Parathyroid adenoma (tissue), 2 donors: Measurements from ENCODE around the gene RNU1-3.
"Not testable (repeated sequence)": the region's sequence is repeated elsewhere in the genome, so short reads cannot be mapped to it uniquely, and the experiment has no call there.

Experiments used
- H2AFZ ChIP-seq: fragments of 300-600 bp; sonication (generic); one replicate; pipeline ENCODE4 v1.7.0; 2017; ENCODE audit warnings: antibody characterized with exemption, mild to moderate bottlenecking
- H3K27ac ChIP-seq: fragments of 300-600 bp; sonication (generic); one replicate; pipeline ENCODE4 v1.7.0; 2017
- H3K27me3 ChIP-seq: fragments of 300-600 bp; sonication (generic); one replicate; pipeline ENCODE4 v1.7.0; 2017; ENCODE audit warnings: low read length; ENCODE audit not compliant: control insufficient read depth, insufficient read depth
- H3K36me3 ChIP-seq: fragments of 300-600 bp; sonication (generic); one replicate; pipeline ENCODE4 v1.7.0; 2017; ENCODE audit warnings: low read length; ENCODE audit not compliant: control insufficient read depth, insufficient read depth
- H3K4me1 ChIP-seq: fragments of 300-600 bp; sonication (generic); one replicate; pipeline ENCODE4 v1.7.0; 2017; ENCODE audit warnings: control low read depth
- H3K4me2 ChIP-seq: fragments of 300-600 bp; sonication (generic); one replicate; pipeline ENCODE4 v1.7.0; 2017; ENCODE audit warnings: low read length
- H3K4me3 ChIP-seq: fragments of 300-600 bp; sonication (generic); one replicate; pipeline ENCODE4 v1.7.0; 2017; ENCODE audit warnings: low read depth, low read length
- H3K79me2 ChIP-seq: fragments of 300-600 bp; sonication (generic); one replicate; pipeline ENCODE4 v1.7.0; 2017; ENCODE audit warnings: control low read depth
- H3K9ac ChIP-seq: fragments of 300-600 bp; sonication (generic); one replicate; pipeline ENCODE4 v1.7.0; 2017; ENCODE audit warnings: mild to moderate bottlenecking
- H3K9me3 ChIP-seq: fragments of 300-600 bp; sonication (generic); one replicate; pipeline ENCODE4 v1.7.0; 2017; ENCODE audit warnings: low read length; ENCODE audit not compliant: control insufficient read depth
- donor health status: primary hyperparathyroidism.

The RNU1-3 gene

GRCh38 chr1:16693449-16694307 lies 26.9 kb upstream of the RNU1-3 start:
- not testable (repeated sequence) for H3K9me3 ChIP-seq, H3K9ac ChIP-seq, H3K27me3 ChIP-seq, H3K4me2 ChIP-seq, H3K36me3 ChIP-seq, H3K4me3 ChIP-seq, H3K27ac ChIP-seq, H2AFZ ChIP-seq, H3K79me2 ChIP-seq, H3K4me1 ChIP-seq

- H3K27me3 ChIP-seq, H3K4me3 ChIP-seq, H3K36me3 ChIP-seq, H3K9ac ChIP-seq, H2AFZ ChIP-seq, H3K9me3 ChIP-seq, H3K79me2 ChIP-seq, H3K4me2 ChIP-seq, H3K27ac ChIP-seq, H3K4me1 ChIP-seq: not testable (repeated sequence)
Measured at GRCh38 chr1:16692717-16693448, 26.1 kb upstream of the RNU1-3 start.

- not testable (repeated sequence) for H3K27ac ChIP-seq, H3K9me3 ChIP-seq, H3K4me3 ChIP-seq, H3K4me1 ChIP-seq, H3K79me2 ChIP-seq, H3K9ac ChIP-seq, H3K4me2 ChIP-seq, H2AFZ ChIP-seq, H3K36me3 ChIP-seq, H3K27me3 ChIP-seq
Measured at GRCh38 chr1:16692283-16692682, 25.5 kb upstream of the RNU1-3 start.

- not testable (repeated sequence) for H3K4me2 ChIP-seq, H3K9ac ChIP-seq, H3K27me3 ChIP-seq, H3K79me2 ChIP-seq, H3K9me3 ChIP-seq, H3K36me3 ChIP-seq, H3K4me3 ChIP-seq, H3K4me1 ChIP-seq, H3K27ac ChIP-seq, H2AFZ ChIP-seq
Measured at GRCh38 chr1:16690971-16691682, 24.4 kb upstream of the RNU1-3 start.

- H3K27ac ChIP-seq, H3K9me3 ChIP-seq, H3K27me3 ChIP-seq, H3K79me2 ChIP-seq, H2AFZ ChIP-seq, H3K9ac ChIP-seq, H3K4me1 ChIP-seq, H3K4me3 ChIP-seq, H3K36me3 ChIP-seq, H3K4me2 ChIP-seq: not testable (repeated sequence)
Measured at GRCh38 chr1:16687132-16687800, 20.5 kb upstream of the RNU1-3 start.

- H3K4me1 ChIP-seq, H3K9me3 ChIP-seq, H3K4me2 ChIP-seq, H3K27ac ChIP-seq, H2AFZ ChIP-seq, H3K36me3 ChIP-seq, H3K27me3 ChIP-seq, H3K9ac ChIP-seq, H3K79me2 ChIP-seq, H3K4me3 ChIP-seq: not testable (repeated sequence)
Measured at GRCh38 chr1:16685445-16686371, 19.0 kb upstream of the RNU1-3 start.
